BE2C (cell line): Measurements from ENCODE around the gene SATB1.

Experiments
- DNase-seq: peaks from one replicate; pipeline ENCODE4 v3.0.0-alpha.2; 2020
- H3K27me3 ChIP-seq: fragments of 250-450 bp; sonication (Bioruptor Pico); 2 replicates; pipeline ENCODE4 v1.5.1; 2020; ENCODE audit warnings: mild to moderate bottlenecking
- H3K36me3 ChIP-seq: fragments of 250-450 bp; sonication (Bioruptor Pico); 2 replicates; pipeline ENCODE4 v1.5.1; 2020; ENCODE audit warnings: mild to moderate bottlenecking
- H3K4me1 ChIP-seq: fragments of 250-450 bp; sonication (Bioruptor Pico); 2 replicates; pipeline ENCODE4 v1.5.1; 2020
- H3K4me3 ChIP-seq: 2 replicates; pipeline ENCODE4 v1.5.1; 2011; ENCODE audit warnings: low read depth, low read length
- H3K9me3 ChIP-seq: fragments of 250-450 bp; sonication (Bioruptor Pico); 2 replicates; pipeline ENCODE4 v1.5.1; 2020
- CTCF ChIP-seq: IDR thresholded peaks from 2 replicates; pipeline ENCODE4 v1.5.1; 2012; ENCODE audit warnings: mild to moderate bottlenecking, low read depth, low read length

Gene SATB1

DNA sequence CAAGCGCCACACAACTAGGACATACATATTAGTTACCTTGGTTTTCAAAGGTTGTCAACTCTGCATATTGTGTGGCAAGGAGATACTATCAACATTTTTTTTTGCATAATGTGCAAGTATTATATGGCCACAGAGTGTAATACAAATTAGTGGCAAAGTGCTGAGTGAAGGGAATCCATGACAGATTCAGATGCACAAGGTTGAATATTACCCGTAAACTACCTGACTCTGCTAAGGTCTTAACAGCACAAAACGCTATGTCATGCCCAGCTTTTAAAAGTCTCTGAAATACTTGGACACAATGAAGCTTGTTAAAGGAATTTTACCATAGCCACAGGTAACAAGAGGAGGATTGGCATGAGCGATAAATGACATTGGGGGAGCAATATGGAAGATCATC is 79.0 kb downstream of the SATB1 start:
- H3K4me1 ChIP-seq, result no peaks in the 10 kb centered on the region
- DNase-seq, result no peak
- no peak for TF ChIP-seq CTCF

DNA sequence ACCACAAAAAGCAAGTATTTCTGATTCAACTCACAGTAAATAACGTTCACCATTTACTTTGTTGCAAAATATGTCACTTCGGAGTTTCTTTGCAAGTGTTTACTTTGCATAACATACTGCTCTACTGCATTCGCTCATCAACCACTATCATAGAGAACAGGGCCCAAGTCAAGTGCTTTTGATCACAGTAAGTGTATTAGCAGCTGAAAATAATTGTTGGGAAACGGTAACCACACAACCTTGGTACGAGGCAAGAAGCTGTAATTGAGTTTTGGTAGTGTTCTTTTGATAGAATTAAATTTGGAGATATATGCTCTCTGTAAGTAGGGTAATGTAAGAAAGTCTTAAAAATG is 80.1 kb downstream of the SATB1 start:
- Histone ChIP-seq H3K27me3 (no peaks in the 10 kb centered on the region), H3K9me3 (no peaks in the 10 kb centered on the region), H3K36me3 (no peaks in the 10 kb centered on the region), H3K4me3 (no peak overlapping the region), H3K4me1 (no peaks in the 10 kb centered on the region)
- DNase-seq, result no peak
- no peak for TF ChIP-seq CTCF

More for the DNA sequence above, 79.0 kb downstream of the SATB1 start:
- no peaks in the 10 kb centered on the region for H3K27me3 ChIP-seq
- no peak overlapping the region for H3K4me3 ChIP-seq
- no peaks in the 10 kb centered on the region for H3K9me3 ChIP-seq
- no peaks in the 10 kb centered on the region for H3K36me3 ChIP-seq

DNA sequence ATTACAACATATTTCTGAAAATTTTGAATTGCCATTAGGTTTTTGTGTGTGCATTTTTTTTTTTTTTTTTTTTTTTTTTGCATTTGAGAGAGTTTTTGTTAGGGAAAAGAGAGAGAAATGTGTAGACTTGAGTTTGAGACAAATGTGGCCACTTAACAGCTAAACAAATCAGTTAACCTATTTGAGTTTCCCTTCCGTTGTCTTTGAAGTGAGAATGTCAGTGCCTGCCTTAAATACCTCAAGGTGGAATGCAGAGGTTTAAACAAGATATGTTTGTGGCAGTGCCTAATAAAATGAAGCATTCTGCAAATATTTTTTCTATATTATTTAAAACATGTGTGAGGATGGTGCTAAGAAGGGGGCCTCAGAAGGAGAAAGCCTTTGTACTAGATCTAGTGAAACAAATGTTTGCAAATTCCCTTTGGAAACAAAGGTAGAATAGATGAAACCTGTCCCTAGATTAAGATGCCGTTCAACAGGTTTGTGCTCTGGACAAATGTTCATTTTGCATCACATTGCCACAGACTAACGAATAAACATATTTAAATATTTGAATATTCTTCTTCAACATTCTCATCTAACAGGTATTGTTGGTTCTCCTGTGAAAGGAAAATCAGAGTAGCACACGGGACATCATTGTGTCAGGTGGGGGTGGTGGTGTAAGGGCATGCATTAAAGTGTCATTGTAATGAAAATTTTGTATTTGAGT is 80.7 kb downstream of the SATB1 start:
- no peaks in the 10 kb centered on the region for H3K4me1 ChIP-seq
- no peaks in the 10 kb centered on the region for H3K9me3 ChIP-seq

DNA sequence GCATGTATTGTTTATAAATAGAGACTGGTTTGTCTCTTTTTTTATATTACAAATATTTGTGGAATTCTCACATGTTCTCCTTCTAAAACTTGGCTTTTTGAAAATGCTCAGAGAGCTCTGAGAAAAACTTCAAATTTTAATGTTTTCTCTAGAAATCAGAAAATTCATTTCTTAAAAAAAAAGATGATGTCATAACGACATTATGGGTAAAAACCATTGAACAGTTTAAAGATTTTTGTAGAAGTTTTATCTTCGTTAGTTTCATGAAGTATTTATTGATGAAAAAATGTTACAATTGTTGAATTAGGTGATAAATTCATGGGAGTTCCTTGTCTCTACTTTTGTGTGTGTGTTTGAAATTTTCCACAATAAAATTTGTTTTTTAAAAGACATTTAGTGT is 81.3 kb downstream of the SATB1 start:
- H3K36me3 ChIP-seq, result no peaks in the 10 kb centered on the region
- H3K27me3 ChIP-seq, result no peaks in the 10 kb centered on the region
- H3K4me1 ChIP-seq, result no peaks in the 10 kb centered on the region
- no peak for DNase-seq
- no peak overlapping the region for H3K4me3 ChIP-seq
- no peak for TF ChIP-seq CTCF
- H3K9me3 ChIP-seq, result no peaks in the 10 kb centered on the region

More for the DNA sequence above, 80.7 kb downstream of the SATB1 start:
- no peaks in the 10 kb centered on the region for H3K27me3 ChIP-seq
- no peak for DNase-seq
- H3K4me3 ChIP-seq, result no peak overlapping the region
- no peak for TF ChIP-seq CTCF
- no peaks in the 10 kb centered on the region for H3K36me3 ChIP-seq

DNA sequence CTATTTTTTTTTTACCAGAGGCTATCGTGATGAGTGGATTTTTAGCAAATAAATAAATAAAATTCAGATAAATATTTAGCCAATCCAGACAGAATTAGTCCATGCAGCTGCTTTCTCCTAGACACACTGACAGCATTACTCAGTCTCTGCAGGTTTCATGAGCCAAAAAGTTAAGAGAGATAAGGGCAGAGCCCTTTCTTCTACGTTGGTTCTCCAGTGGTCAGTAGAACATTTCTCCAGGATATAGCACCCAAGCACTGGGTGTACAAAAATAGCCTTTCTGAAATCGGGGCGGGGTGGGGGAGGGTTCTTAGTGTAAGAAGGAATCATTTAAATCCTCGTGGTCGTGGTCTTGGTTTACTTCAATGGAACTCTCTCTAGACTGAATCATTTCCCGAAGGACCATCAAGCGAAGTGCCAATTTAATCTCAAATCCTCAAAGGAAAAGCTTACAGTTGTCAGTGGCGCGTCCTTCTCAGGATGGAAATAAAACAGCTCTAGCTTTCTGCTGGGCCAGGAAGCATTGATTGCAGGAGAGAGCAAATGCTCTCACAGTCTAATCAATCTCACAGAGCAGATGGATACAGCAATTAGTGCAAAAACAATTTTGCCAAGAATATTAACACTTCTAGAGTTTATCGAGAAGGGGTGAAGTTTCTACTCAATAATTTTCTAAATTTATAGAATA is 86.2 kb downstream of the SATB1 start:
- TF ChIP-seq CTCF, result no peak
- no peak for DNase-seq
- Histone ChIP-seq H3K36me3 (no peaks in the 10 kb centered on the region), H3K27me3 (no peaks in the 10 kb centered on the region), H3K9me3 (no peaks in the 10 kb centered on the region), H3K4me1 (no peaks in the 10 kb centered on the region), H3K4me3 (no peak overlapping the region)

DNA sequence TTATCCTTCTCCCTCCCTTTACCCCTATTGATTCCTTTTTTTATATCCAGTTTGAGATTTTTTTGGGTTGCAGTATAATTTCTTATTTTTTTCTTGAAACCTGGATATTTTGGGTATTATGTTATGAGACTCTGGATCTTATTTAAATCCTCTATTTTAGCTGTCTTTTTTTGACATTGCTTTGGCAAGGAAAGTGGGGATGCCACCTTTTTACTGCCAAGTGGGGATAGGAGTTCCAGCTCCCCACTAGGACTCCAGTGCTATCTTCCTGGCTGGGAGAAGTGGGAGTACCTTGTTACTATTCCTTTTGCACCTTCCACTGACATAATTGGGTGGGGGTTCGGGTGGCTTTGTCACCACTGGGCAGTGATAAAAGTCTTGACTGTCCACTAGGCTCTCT is 87.9 kb downstream of the SATB1 start:
- no peaks in the 10 kb centered on the region for H3K9me3 ChIP-seq
- H3K36me3 ChIP-seq, result no peaks in the 10 kb centered on the region
- H3K4me3 ChIP-seq, result no peak overlapping the region
- no peaks in the 10 kb centered on the region for H3K27me3 ChIP-seq
- no peaks in the 10 kb centered on the region for H3K4me1 ChIP-seq
- no peak for TF ChIP-seq CTCF
- DNase-seq, result no peak
